Activated CD8-positive, alpha-beta T cell treated with anti-CD3 and anti-CD28 coated beads for 36 hours (primary cell): ENCODE measurements around the gene SCG2. TPM values are rescaled to one million over a fixed set of nuclear protein-coding genes. Genes with fewer than 3 reads are reported as not detected.

Source experiments
- ATAC-seq: fragments of 200-7000 bp; cut with Tn5 transposase; one replicate; pipeline ENCODE4 v1.10.0; 2021; ENCODE audit warnings: mild to moderate bottlenecking, moderate library complexity
- CTCF ChIA-PET: fragments of 350-600 bp; sonication (Branson Sonifier 250); formaldehyde crosslinking; loops from one replicate; lab custom pipeline; 2021; ENCODE audit warnings: antibody characterized with exemption; lab: Charles Lee
- POLR2A ChIA-PET: fragments of 350-600 bp; sonication (Branson Sonifier 250); formaldehyde crosslinking; loops from one replicate; lab custom pipeline; 2021; ENCODE audit warnings: antibody characterized with exemption; lab: Charles Lee
- DNase-seq: peaks from one replicate; pipeline ENCODE4 v3.0.0-alpha.2; 2020
- H3K27ac Mint-ChIP-seq: one replicate; pipeline ENCODE4 v1.8.0; 2021; ENCODE audit warnings: mild to moderate bottlenecking, mixed read lengths
- H3K27me3 Mint-ChIP-seq: one replicate; pipeline ENCODE4 v1.8.0; 2021; ENCODE audit warnings: mixed read lengths
- H3K36me3 Mint-ChIP-seq: one replicate; pipeline ENCODE4 v1.8.0; 2021; ENCODE audit warnings: low read depth, mixed read lengths
- H3K4me1 Mint-ChIP-seq: one replicate; pipeline ENCODE4 v1.8.0; 2021; ENCODE audit warnings: low read depth, mixed read lengths
- H3K4me3 Mint-ChIP-seq: one replicate; pipeline ENCODE4 v1.8.0; 2021; ENCODE audit warnings: mild to moderate bottlenecking, moderate library complexity, mixed read lengths
- H3K9me3 Mint-ChIP-seq: one replicate; pipeline ENCODE4 v1.8.0; 2021; ENCODE audit warnings: mixed read lengths
- intact Hi-C: fragments of 100-400 bp; cut with micrococcal nuclease; formaldehyde crosslinking; loops from one replicate; pipeline ENCODE4 v1.10.0; 2022
- total RNA-seq, 2 experiments: library from RNA; stranded (reverse); gene quantifications; one replicate each; pipeline ENCODE4 v1.2.3, GENCODE V29; 2021
- TF ChIP-seq, protein P1 (sequence below): fragments of 200-600 bp; IDR thresholded peaks from one replicate; pipeline ENCODE4 v1.8.0; 2022; ENCODE audit warnings: antibody characterized with exemption, mild to moderate bottlenecking

The SCG2 gene
- total RNA-seq, 2 experiments from 2014 or later: not detected

DNA sequence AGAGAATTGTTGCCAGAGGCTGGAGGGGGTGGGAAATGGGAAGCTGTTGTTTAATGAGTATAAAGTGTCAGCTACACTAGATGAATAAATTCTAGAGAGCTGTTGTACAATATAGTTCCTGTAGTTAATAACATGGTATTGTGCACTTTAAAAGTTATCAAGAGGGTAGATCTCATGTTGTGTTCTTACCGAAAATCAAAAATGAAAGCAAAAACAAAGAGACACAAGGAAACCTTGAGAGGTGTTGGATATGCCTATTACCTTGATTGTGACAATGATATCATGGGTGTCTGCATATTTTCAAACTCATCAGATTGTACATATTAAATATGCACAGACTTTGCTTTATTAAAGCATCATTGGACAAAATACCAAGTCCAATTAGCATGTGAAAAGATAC is 43.2 kb downstream of the SCG2 start:
- peaks cover 1% of the 10 kb centered on the region for H3K27me3 Mint-ChIP-seq

DNA sequence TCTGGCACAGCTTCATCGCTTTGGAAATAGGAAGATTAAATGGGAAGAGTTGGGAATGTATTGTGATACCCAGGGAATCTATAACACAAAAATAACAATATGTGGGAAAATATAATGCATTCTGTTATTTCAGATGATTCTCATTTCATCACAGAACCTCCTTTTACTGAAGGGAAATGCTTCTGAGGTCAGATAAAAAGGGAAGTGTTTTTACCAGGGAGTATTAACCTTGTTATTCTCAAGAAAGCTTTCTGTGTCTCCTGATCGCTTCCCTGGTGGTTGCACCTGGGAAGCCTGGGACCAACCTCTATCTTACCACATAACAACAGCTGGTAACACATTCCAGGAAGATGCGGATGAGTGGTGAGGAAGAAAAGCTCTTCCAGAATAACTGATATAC is 47.2 kb downstream of the SCG2 start:
- H3K4me1 Mint-ChIP-seq: no peaks in the 10 kb centered on the region
- DNase-seq: no peak
- ATAC-seq: no peak
- intact Hi-C loops: no loop called here
- ChIA-PET CTCF (interaction anchor here (1.2 kb wide), 1 partner anchor 13 kb away, joined by 3 read pairs; no protein-coding TSS in a partner anchor), POLR2A (no interaction called here)
- H3K4me3 Mint-ChIP-seq: no peak overlapping the region
- TF ChIP-seq, protein P1, sequence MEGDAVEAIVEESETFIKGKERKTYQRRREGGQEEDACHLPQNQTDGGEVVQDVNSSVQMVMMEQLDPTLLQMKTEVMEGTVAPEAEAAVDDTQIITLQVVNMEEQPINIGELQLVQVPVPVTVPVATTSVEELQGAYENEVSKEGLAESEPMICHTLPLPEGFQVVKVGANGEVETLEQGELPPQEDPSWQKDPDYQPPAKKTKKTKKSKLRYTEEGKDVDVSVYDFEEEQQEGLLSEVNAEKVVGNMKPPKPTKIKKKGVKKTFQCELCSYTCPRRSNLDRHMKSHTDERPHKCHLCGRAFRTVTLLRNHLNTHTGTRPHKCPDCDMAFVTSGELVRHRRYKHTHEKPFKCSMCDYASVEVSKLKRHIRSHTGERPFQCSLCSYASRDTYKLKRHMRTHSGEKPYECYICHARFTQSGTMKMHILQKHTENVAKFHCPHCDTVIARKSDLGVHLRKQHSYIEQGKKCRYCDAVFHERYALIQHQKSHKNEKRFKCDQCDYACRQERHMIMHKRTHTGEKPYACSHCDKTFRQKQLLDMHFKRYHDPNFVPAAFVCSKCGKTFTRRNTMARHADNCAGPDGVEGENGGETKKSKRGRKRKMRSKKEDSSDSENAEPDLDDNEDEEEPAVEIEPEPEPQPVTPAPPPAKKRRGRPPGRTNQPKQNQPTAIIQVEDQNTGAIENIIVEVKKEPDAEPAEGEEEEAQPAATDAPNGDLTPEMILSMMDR: no peak
- no peaks in the 10 kb centered on the region for H3K9me3 Mint-ChIP-seq
- no peaks in the 10 kb centered on the region for H3K36me3 Mint-ChIP-seq
- H3K27ac Mint-ChIP-seq: no peak overlapping the region
- H3K27me3 Mint-ChIP-seq: peaks cover 1% of the 10 kb centered on the region

More for the DNA sequence above, 43.2 kb downstream of the SCG2 start:
- no peak for DNase-seq
- Mint-ChIP-seq H3K4me3 (no peak overlapping the region), H3K36me3 (no peaks in the 10 kb centered on the region), H3K9me3 (no peaks in the 10 kb centered on the region), H3K4me1 (no peaks in the 10 kb centered on the region), H3K27ac (no peak overlapping the region)
- CTCF ChIA-PET: no interaction called here
- intact Hi-C loops: no loop called here
- POLR2A ChIA-PET: no interaction called here
- TF ChIP-seq, protein P1: no peak
- no peak for ATAC-seq

DNA sequence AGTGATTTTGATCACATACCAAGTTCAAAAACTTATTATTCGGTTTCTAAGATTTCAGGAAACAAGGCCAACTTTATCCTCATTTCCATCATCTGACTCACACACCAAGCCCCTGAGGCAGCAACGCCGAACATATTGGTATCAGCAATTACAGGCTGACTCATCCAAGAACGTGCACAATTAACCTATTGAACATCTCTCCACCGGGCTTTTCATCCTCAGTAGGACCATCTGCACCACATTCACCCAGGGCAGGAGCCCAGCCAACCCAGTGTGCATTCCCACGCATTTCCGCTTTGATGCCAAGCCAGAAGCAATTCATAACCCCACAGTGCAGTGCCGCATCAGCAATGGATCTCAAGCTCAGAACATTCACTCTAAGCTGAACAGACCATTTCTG is 52.9 kb downstream of the SCG2 start:
- CTCF ChIA-PET: no interaction called here
- intact Hi-C loops: no loop called here
- Mint-ChIP-seq H3K4me1 (no peaks in the 10 kb centered on the region), H3K36me3 (no peaks in the 10 kb centered on the region), H3K27me3 (peaks cover 2% of the 10 kb centered on the region), H3K9me3 (no peaks in the 10 kb centered on the region), H3K27ac (no peak overlapping the region), H3K4me3 (no peak overlapping the region)
- TF ChIP-seq, protein P1: no peak
- DNase-seq (no peak), ATAC-seq (no peak)
- POLR2A ChIA-PET: no interaction called here

DNA sequence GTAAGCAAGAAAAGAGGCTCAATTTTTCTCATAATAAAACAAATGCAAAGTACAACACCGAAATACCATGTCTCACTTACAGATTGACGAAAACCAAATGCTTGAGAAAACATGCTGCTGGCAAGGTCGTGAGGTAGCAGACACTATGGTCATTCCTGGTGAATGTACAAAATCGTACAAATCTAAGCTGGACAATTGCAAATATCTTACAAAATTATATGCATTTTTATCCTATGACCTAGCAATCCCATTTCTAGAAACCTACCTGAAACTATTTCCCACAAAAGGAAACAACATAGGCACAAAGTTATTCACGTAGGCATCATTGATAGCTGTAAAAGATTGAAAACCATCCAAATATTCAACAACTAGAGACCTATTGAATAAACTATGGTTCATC is 54.0 kb downstream of the SCG2 start:
- TF ChIP-seq, protein P1: no peak
- ChIA-PET CTCF (no interaction called here), POLR2A (no interaction called here)
- DNase-seq: no peak
- Mint-ChIP-seq H3K27ac (no peak overlapping the region), H3K4me1 (no peaks in the 10 kb centered on the region), H3K36me3 (no peaks in the 10 kb centered on the region), H3K27me3 (peaks cover 2% of the 10 kb centered on the region), H3K9me3 (no peaks in the 10 kb centered on the region), H3K4me3 (no peak overlapping the region)
- intact Hi-C loops: no loop called here
- no peak for ATAC-seq

Other genes starting within 250 kb of the SCG2 start
- gene AP1S3, start 235.2 kb upstream of the SCG2 start, total RNA-seq: 1 to 10 TPM; 5.7 to 6.6 TPM